HEK293 (cell line): ENCODE results near the gene GRK2.

Experiments used
- CTCF ChIA-PET: fragments of 350-600 bp; formaldehyde crosslinking; extraction: SDS; loops from one replicate; lab custom pipeline; 2021; ENCODE audit warnings: antibody characterized with exemption; lab: Yijun Ruan, JAX
- POLR2A ChIA-PET: fragments of 300-600 bp; formaldehyde crosslinking; extraction: SDS; loops from one replicate; lab custom pipeline; 2020; ENCODE audit warnings: antibody characterized with exemption, inconsistent platforms; lab: Yijun Ruan, JAX
- H3K27ac ChIP-seq: fragments of 200-500 bp; sonication (Bioruptor generic); 2 replicates; pipeline ENCODE4 v1.5.1; 2014; ENCODE audit warnings: low read depth, low read length, control low read depth, inconsistent platforms; ENCODE audit errors: extremely low read depth
- H3K36me3 ChIP-seq, 2 experiments: fragments of 200-500 bp in 1 of 2; sonication (Bioruptor generic) in 1 of 2; 1 replicate in 1 of 2; 2 replicates in 1 of 2; pipeline ENCODE4 v1.5.1; 2014 to 2017; ENCODE audit warnings: inconsistent platforms in 2 of 2, low read length in 2 of 2; ENCODE audit not compliant: control insufficient read depth in 2 of 2, insufficient read depth in 1 of 2
- H3K4me1 ChIP-seq: fragments of 200-500 bp; sonication (Bioruptor generic); 2 replicates; pipeline ENCODE4 v1.5.1; 2014; ENCODE audit warnings: mild to moderate bottlenecking, low read length, inconsistent platforms; ENCODE audit not compliant: control insufficient read depth, insufficient read depth
- H3K4me3 ChIP-seq: 2 replicates; pipeline ENCODE4 v1.5.1; 2011; ENCODE audit warnings: low read depth, mild to moderate bottlenecking, control low read depth, low read length, moderate library complexity
- H3K9me3 ChIP-seq: fragments of 200-500 bp; sonication (Bioruptor generic); 2 replicates; pipeline ENCODE4 v1.5.1; 2014; ENCODE audit warnings: low read depth, low read length, inconsistent platforms; ENCODE audit not compliant: control insufficient read depth, insufficient read depth
- BCL11A ChIP-seq: fragments of 450-650 bp; formaldehyde crosslinking; IDR thresholded peaks from 2 replicates; pipeline ENCODE4 v1.5.1; 2016; ENCODE audit warnings: low read depth, missing biosample characterization, missing genetic modification characterization
- ELK4 ChIP-seq: IDR thresholded peaks from 2 replicates; pipeline ENCODE4 v1.6.1; 2011; ENCODE audit warnings: mild to moderate bottlenecking, low read depth, low read length, borderline replicate concordance
- SCRT1 ChIP-seq: fragments of 450-650 bp; formaldehyde crosslinking; IDR thresholded peaks from 2 replicates; pipeline ENCODE4 v1.5.1; 2016; ENCODE audit warnings: missing biosample characterization, missing genetic modification characterization, borderline replicate concordance
- ZBTB26 ChIP-seq: fragments of 450-650 bp; formaldehyde crosslinking; optimal IDR thresholded peaks from 2 replicates; pipeline ENCODE3; 2016; ENCODE audit warnings: missing biosample characterization, mild to moderate bottlenecking, missing genetic modification characterization
- ZIC2 ChIP-seq: fragments of 450-650 bp; formaldehyde crosslinking; IDR thresholded peaks from 2 replicates; pipeline ENCODE4 v1.5.1; 2016; ENCODE audit warnings: missing biosample characterization, missing genetic modification characterization
- ZNF214 ChIP-seq: fragments of 450-650 bp; formaldehyde crosslinking; IDR thresholded peaks from 2 replicates; pipeline ENCODE4 v1.5.1; 2017; ENCODE audit warnings: missing biosample characterization, mild to moderate bottlenecking, missing genetic modification characterization, borderline replicate concordance
- ZNF266 ChIP-seq: fragments of 450-650 bp; formaldehyde crosslinking; IDR thresholded peaks from 2 replicates; pipeline ENCODE4 v1.5.1; 2016; ENCODE audit warnings: missing biosample characterization, missing genetic modification characterization, low read depth
- ZNF292 ChIP-seq: fragments of 450-650 bp; formaldehyde crosslinking; IDR thresholded peaks from 2 replicates; pipeline ENCODE4 v1.5.1; 2016; ENCODE audit warnings: low read depth, missing biosample characterization, missing genetic modification characterization, borderline replicate concordance
- ZNF341 ChIP-seq: fragments of 450-650 bp; formaldehyde crosslinking; IDR thresholded peaks from 2 replicates; pipeline ENCODE4; 2016; ENCODE audit warnings: low read depth, missing biosample characterization, missing genetic modification characterization
- ZNF48 ChIP-seq: fragments of 450-650 bp; formaldehyde crosslinking; IDR thresholded peaks from 2 replicates; pipeline ENCODE4 v1.5.1; 2016; ENCODE audit warnings: missing biosample characterization, missing genetic modification characterization
- ZNF510 ChIP-seq: fragments of 450-650 bp; formaldehyde crosslinking; IDR thresholded peaks from 2 replicates; pipeline ENCODE4 v1.5.1; 2018; ENCODE audit warnings: mild to moderate bottlenecking, missing genetic modification characterization, missing biosample characterization; ENCODE audit not compliant: insufficient replicate concordance
- ZNF548 ChIP-seq: fragments of 450-650 bp; formaldehyde crosslinking; IDR thresholded peaks from 2 replicates; pipeline ENCODE4 v1.5.1; 2016; ENCODE audit warnings: missing biosample characterization, missing genetic modification characterization
- ZNF76 ChIP-seq: fragments of 450-650 bp; formaldehyde crosslinking; IDR thresholded peaks from 2 replicates; pipeline ENCODE4; 2016; ENCODE audit warnings: low read depth, missing biosample characterization, missing genetic modification characterization, borderline replicate concordance

The GRK2 gene

GRCh38 chr11:67273260-67273990 is 7.2 kb downstream of the GRK2 start:
- ChIA-PET CTCF (interaction anchor here (1.5 kb wide), 1 partner anchor 11 kb away, joined by 11 read pairs; no protein-coding TSS in a partner anchor), POLR2A (no interaction called here)
- no peak for TF ChIP-seq ZNF510 (tag by site-specific recombination)
- peak; percentile 81 for TF ChIP-seq ZIC2 (tag by site-specific recombination)
- TF ChIP-seq ZNF292 (tag by site-specific recombination): no peak
- peaks cover 4% of the 10 kb centered on the region for H3K4me1 ChIP-seq
- H3K27ac ChIP-seq: no peak overlapping the region
- peaks cover 0 to 55% of the 10 kb centered on the region in 2 experiments; a peak in 1 of 3 replicates for H3K36me3 ChIP-seq
- no peak overlapping the region for H3K4me3 ChIP-seq
- H3K9me3 ChIP-seq: no peaks in the 10 kb centered on the region

DNA sequence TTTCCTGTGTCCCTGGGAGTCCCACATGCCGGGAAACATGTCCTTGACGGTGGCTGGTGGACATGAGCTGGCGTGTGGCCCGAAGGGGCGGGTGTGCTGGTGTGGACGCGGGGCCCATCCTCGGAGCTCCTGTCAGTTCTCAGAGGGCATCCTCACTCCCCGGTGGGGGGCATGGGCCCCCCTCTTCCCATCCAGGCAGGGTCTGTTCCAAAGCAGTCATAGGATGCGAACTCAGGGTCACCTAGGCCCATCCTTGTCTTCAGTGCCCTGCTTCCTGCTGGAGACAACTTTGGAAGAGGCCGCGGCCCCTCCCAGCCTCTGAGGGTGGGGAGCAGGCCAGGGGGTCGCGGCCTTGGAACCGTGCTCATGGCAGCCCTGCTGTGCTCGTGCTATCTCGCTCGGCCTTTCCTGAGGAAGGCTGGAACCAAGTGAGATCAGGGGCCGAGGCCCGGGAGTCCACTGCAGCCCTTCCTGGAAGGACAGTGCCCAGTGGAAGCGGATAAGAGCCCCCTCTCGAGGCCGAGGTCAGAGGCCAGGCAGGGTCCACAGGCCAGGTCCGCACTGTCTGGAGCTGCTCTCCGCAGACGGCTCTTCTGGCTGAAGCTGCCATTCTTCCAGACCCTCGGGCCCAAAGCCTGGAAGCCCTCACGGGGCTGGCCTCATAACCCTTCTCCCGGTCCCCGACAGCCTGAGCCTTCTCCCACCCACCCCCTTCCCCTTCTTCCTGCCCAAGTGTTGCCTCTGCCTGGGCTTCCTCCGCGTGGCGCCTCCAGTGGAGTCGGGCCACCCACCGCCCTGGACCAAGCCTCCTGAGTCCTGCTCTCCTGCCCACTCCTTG is 8.7 kb downstream of the GRK2 start:
- TF ChIP-seq ZNF48 (tag by site-specific recombination): no peak
- no peak for TF ChIP-seq ELK4
- TF ChIP-seq ZNF548: no peak
- no peak for TF ChIP-seq ZNF76 (tag by site-specific recombination)
- no peak for TF ChIP-seq ZNF266 (tag by site-specific recombination)
- CTCF ChIA-PET: no interaction called here
- POLR2A ChIA-PET: interaction anchor here (1.4 kb wide), 1 partner anchor 48 kb away, joined by 3 read pairs; no protein-coding TSS in a partner anchor
- H3K27ac ChIP-seq: no peak overlapping the region
- peaks cover 4% of the 10 kb centered on the region for H3K4me1 ChIP-seq
- no peak overlapping the region for H3K4me3 ChIP-seq
- peaks cover 0 to 55% of the 10 kb centered on the region in 2 experiments; a peak in 1 of 3 replicates for H3K36me3 ChIP-seq
- H3K9me3 ChIP-seq: no peaks in the 10 kb centered on the region

GRCh38 chr11:67275606-67276409 is 9.5 kb downstream of the GRK2 start:
- ChIA-PET POLR2A (no interaction called here), CTCF (no interaction called here)
- H3K36me3 ChIP-seq: peaks cover 0 to 58% of the 10 kb centered on the region in 2 experiments; a peak in 1 of 3 replicates
- TF ChIP-seq ZNF341 (tag by site-specific recombination): no peak
- TF ChIP-seq BCL11A (tag by site-specific recombination): no peak
- no peak for TF ChIP-seq SCRT1 (tag by site-specific recombination)
- no peak for TF ChIP-seq ZNF214 (tag by site-specific recombination)
- TF ChIP-seq ZBTB26 (tag by site-specific recombination): no peak
- H3K9me3 ChIP-seq: no peaks in the 10 kb centered on the region
- H3K27ac ChIP-seq: peak overlapping the region; percentile 93; the same call in 1 of the 2 replicates
- peaks cover 4% of the 10 kb centered on the region for H3K4me1 ChIP-seq
- H3K4me3 ChIP-seq: no peak overlapping the region
